Measurements from ENCODE around the gene VPS13C.
A peak's percentile ranks its signal among the peaks of the same experiment; 100 is the strongest.

Gene VPS13C

DNA sequence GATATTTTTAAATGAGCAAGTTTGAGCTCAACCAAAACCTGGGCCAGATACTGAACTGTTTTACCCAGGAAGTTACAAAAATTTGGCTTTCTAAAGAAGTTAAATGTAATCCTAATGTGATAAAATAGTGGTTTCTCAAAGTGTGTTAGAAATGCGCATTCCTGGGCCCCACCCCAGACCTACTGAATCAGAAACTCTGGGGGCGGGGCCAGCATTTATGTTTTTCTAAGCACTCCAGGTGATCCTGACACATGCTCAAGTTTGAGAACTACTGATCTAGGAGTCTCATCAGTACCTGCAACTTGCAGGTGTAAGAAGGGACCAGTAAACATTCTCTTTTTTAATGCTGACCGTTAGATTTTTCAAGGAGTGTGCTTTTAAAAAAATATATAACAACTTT is 190.6 kb downstream of the VPS13C start:
- no peak for DNase-seq (ENCODE audit: low spot score)

DNA sequence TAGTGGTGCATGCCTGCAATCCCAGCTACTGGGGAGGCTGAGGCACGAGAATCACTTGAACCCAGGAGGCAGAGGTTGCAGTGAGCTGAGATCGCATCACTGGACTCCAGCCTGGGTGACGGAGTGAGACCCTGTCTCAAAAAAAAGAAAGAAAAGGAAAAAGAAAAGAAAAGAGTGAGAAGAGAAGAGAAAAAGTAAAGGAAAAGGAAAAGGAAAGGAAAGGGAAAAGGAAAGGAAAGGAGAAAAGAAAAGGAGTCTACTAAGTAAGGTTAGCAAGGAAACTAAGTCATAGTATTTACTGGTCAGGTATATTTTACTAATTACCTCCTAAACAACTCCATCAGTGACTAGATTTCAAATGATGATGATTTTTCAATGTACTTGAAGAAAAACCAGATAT is 198.3 kb downstream of the VPS13C start:
- DNase-seq (ENCODE audit: low spot score), result no peak

DNA sequence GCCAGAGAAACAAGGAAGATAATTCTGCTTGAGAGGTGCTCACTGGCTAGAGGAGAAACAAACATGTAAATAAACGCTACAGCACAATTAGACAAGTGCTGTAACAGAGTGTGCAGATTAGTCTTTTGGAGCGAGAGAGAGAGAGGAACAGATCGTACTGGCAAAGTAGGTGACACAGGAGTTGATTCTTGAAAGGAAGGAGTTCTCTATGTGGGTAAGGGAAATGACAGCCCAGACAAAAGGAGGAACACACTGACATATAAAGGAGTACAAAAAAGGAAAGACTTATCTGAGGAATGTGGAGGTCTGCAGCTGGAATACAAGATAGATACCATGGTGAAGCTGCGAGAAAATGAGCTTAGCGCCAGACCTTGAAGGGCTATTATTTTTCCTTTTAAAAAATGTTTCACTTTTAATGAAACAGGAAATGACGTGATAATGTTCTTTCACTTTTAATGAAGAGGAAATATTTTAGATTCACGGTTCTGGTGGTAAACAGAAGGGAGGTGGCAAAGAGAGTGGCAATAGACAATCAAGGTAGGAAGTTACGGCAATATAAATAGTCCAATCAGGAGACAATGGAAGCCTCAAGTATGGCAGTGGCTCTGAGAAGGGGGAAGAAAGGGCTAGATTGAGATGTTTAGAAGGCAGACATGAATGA is 202.9 kb downstream of the VPS13C start:
- no peak for DNase-seq (ENCODE audit: low spot score)

DNA sequence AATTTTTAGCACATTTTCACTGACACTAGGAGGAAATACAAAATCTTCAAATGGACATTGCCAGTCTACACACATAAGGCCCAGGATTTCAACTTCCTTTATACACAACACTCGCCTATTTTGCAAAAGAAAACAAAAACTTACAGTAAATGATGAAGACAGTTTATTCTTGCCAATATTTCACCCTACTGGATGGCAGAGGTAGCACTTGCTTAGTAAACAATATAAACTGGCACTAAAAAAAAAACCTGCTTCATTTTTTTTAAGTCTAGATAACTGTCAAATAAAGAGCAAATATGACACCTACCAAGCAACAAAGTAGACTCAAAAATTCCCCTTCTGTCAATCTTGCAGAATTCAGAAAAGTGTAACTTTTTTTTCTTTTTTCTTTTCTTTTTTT is 204.0 kb downstream of the VPS13C start:
- DNase-seq (ENCODE audit: low spot score), result no peak

DNA sequence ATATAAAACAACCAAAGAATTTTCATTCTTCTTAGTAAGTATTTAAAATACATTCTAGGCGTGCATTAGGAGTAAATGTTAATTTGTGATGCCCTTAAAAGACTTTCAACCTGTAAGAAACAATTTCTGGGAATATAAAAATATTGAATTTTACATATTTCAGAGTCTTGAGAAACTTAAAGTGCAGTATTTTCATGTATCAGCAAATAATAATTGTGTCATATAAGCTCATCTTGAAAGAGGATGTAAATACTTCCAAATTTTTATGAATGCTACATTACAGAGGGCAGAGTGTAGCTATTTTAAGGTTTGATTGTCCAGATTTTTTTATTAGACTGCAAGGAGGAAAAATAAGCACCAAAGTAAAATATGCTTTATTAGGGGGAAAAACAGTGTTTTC is 207.1 kb downstream of the VPS13C start:
- DNase-seq (ENCODE audit: low spot score), result no peak

DNA sequence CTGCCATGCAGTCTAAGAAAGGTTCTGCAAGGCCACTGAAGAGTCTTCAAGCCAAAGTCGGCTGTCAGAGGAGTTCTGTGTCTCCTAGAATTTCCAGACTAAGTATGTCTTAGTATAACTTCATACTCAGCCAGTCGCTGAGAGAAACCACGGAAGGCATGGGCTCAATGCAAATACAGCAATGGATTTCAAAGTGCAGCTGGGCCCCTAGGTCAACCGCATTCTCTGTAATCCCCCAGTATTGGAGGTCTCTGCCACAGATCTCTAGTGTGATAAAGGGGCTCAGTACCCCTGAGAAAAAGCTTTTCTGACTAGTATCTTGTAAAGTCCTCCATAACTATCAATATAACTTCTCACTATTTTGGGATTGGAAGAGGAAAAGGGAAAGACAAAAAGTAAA is 208.3 kb downstream of the VPS13C start:
- DNase-seq (ENCODE audit: low spot score), result no peak

DNA sequence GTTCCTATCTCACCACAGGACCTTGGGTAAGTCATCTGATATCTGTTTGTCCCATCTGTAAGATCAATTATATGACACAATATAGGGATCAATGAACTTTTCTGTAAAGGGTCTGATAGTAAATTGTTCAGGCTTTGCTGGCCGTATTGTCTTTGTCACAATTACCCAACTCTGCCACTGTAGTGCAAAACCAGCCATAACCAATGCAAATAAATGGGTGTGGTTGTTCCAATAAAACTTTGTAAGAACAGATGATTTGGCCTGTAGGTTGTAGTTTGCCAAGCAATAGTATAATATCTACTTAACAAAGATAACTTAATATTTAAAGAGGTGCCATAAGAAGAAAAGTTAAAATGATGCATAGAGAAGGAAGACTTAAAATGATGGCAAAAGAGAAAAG is 210.8 kb downstream of the VPS13C start:
- DNase-seq (ENCODE audit: low spot score), result no peak

DNA sequence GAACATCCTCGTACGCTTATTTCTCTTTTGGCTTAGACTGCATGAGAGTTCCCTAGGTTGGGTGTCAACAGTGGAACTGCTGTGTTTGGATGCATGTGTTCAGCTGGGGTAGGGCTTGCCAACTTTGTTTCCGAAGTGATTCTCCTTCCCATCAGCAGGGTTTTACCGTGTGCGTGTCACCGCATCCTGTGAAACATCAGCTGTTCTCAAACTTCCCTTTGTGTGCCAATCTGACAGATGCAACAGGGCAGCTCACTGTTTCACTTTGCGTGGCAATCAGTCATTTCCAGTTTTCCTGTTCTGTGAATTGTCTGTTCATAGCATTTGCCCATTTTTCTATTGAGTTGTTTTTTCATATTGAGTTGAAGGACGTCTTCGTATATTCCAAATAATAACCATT is 218.8 kb downstream of the VPS13C start:
- no peak for DNase-seq (ENCODE audit: low spot score)

DNA sequence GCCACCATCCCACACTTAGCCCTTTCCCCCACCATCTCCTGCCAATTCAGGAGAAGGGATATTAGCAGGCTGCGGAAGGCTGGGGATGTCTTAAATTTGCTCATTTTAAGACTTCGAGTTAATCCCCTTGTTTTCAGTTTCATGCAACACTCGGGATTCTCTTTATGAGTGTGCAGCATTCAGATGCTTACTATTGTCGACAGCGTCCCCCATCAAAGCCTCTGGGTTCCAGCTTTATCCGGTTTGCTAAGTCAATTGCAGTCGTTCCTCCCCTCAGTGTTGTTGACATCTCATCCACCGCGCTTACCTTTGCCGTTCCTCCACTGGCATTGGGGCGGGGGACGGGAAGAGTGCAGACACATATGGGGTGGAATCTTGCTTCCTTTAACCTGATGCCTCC is 220.2 kb downstream of the VPS13C start:
- no peak for DNase-seq (ENCODE audit: low spot score)

DNA sequence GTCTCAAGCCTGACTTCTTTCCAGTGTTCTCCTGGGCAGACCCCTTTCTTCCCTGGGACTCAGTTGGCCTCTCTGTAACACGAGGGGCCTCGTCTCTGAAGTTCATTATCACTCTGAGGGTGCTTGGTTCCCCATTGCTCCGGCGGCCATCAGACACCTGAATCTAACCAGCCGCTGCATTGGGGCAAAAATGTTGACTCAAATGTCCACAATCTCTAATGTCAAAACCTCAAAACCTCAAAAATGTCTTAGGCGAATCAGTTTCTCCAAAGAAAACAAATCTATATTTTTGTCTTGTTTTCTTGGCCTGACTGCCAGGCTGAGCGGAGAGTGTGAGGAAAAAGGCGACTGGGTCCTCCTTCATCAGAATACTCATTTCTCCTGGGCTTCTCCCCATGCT is 220.7 kb downstream of the VPS13C start:
- DNase-seq (ENCODE audit: low spot score), result no peak

DNA sequence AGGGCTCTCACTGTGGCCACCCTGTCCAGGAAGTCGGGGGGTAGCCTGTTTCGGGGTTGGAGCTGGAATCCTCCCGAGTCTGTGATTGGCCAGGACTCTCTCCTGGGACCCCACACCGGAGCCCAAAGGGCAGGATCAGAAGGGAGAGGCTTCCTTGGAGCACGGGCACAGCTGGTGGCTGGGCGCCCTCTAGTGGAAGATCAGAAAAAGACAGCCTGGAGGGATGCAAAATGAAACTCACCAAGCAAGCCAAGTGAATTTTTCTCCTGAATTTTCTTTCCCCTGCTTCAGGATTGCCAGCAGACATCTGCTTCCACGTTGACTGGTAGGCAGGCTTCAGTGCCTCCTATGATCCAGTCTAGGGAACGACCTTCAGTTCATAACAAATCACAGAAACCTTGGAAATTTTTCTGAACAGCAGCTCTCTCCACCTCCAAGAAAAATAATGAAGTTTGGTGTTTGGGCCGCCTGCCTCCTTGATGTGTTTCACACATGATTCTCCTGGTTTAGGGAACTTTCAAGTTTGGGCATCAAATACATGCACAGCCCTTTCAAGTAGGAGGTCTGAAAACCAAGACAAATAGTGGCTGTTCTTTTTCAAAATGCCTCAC is 224.6 kb downstream of the VPS13C start:
- peak; percentile 81 for DNase-seq (ENCODE audit: low spot score)

DNA sequence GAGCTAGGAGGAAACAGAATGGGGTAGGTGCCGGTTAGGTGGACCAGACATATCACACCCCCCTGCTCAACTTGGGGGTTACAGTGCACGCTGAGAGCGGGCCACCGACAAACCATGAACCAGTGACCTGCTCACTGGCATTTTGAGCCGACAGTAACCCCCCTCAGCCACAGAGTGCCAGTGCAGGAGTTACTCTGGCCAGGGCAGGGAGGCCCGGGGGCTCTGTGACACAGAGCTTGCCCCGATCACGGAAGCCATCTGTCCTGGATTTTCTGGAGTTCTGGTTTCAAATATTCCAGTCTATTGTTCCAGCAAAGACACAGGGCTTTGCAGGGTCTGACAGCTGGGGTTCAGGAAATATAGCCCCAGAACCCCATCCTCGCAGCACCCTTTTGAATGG is 225.2 kb downstream of the VPS13C start:
- DNase-seq (ENCODE audit: low spot score), result peak; percentile 38

DNA sequence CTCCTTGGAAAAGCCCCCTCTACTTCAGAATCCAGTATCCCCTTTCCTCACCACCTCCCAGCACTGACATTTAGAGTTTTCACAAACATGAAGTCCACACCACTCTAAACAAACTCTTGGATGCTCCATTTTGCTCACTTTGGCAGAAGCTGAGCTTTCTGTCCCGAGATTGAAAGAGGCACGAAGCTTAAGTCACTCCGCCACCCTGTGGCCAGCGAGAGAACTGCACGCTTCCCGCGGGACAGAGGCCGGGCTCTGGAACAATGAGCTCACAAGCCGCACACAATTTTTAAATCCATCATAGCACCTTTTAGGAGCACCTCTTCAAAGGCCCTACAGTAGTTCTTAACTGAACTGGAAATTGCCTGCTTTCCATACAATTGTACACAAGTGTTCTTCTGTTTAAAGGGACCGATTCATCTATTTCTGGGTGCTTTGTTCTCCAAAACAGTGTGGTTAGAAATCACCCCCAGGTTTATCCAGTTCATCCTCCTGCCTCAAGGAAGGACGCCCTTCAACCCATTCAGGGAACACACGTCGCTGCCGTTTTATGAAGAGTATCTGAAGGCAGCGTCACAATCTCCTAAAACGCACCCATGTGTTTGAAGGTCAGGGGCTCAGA is 226.1 kb downstream of the VPS13C start:
- DNase-seq (ENCODE audit: low spot score), result peak; percentile 84

DNA sequence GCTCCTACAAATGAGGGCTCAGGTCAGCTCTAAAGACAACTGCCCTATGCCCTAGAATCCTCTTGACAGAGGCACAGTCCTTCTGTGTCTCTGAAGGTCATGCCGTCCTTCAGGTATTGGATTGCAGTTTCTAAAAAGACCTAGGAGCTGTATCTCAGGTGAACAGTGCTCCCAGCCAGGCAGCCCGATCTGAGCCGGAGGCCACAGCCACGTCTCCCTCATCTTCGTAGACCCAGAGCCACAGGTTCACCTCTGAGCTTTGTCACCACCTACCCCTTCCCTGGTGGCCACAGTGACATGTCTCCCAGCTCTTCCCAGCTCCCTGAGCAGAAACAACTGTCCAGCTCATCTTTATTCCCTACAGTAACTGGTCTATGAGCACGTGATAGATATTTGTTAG is 228.0 kb downstream of the VPS13C start:
- no peak for DNase-seq (ENCODE audit: low spot score)

DNA sequence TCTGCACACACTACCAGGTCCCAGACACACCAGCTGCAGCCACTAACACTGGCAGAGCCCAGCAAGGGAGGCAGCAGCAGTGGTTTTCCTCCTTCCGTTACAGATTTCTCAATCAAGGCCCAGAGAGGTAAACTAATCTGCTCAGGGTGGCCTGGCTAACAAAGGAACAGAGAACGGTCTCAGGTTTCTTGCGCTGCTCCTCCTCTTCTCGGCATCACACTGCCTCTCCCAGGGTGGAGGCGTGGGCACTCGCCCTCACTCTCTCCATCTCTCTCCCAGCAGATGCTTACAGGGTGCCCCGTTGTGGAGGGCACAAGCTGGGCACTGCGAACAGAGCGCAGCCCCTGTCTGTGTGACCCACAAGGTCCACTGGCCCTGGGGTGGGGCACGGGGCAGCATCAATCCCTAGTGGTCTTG is 228.7 kb downstream of the VPS13C start:
- peak; percentile 49 for DNase-seq (ENCODE audit: low spot score)

DNA sequence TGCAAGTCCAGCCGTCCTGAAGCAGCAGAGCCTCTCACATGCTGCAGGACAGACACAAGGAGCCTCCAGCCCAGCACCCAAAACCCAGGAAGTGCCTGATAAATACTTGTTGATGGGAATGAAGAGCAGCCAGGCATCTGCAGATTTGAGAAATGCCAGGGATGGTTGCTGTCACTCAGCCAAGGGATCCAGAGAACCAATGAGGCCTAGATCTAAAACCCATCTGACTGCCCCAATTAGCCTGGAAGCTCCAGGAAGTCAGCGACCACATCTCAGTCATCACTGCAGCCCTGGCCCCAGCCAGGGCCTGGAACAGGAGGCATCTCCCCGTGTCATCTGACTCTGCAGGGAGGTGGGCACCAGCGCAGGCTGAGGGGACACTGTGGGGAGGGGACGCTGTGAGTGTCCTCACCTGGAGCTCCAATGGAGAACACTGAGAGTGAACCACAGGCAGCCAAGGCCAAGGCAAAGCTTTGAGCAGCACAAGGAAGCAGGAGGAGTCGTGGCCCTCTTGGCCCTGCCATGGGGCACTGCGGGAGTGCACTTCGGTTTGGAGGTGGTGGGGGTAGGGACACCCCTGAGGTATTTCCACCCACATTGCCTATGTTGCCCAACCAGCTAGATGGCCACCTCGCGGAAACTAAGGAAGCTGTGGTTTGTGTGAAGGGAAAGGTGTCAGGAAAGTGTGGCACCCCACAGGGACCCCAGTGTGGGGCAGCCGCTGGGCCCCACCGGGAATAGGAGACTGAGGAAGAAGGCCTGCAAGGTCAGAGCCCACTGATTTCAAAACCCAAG is 229.5 kb downstream of the VPS13C start:
- DNase-seq (ENCODE audit: low spot score), result peak; percentile 73

DNA sequence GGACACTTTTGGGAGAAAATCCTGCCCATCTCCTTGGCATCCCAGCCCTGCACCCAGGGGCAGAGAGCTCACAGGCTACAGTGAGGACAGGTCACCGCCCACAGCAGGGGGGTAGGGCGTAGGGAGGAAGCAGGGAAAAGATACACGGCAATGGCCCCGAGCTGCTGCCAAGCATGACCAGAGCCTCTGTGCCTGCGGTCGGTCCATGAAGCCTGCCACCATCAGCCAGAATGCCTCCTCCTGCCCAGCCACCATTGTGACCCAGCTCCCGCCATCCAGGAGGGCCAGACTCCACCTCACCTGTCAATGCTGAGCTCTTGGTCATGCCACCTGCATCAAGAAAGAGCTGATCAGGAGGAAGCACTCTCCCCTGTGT is 230.7 kb downstream of the VPS13C start:
- DNase-seq (ENCODE audit: low spot score), result no peak

DNA sequence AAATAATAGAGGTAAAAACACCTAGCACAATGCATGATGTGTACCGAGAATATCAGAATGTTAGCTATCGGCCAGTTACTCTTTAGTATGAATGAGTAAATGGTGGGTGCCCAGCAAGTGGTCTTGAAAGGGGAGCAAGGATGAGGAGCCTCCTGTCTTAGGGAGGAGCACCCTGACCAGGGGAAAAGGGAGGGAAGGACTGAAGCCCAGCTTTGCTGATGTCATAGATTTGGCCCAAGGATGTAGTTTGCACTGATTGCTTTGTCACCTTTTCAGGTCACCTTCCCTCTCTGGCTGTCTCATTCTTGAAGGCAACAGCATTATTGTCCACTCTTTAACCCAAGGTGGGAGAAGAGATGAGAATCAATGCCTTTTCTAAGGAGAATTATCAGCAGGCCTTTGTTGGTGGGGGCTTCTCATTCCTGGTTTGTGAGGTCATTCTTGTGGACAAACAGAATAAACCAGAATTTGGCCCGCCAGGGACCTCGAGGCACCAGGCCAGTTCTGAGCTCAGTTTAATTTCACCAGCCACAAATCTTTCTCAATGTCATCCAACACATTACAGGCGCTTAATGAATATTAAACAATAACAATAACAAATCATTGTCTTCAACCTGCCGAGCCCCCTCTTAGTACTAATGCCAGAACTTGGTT is 231.3 kb downstream of the VPS13C start:
- no peak for DNase-seq (ENCODE audit: low spot score)

DNA sequence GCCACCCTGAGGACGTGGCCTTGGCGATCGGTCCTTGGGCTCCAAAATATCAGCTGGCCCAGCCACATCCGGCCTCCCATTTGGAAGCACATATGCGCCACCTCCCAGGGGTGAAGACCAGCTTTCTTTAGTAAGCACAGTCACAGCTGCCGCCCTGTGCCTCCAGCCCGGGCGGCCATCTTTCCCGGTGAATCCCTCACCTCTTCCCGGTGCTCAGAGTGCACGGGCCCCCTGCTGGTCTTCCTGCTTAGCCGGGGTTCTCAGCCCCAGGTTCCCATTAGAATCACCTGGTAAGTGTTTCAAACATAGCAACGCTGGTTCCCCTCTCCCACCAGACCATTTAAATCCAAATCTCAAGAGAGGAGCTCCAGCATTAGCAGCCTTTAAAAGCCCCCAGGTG is 232.2 kb downstream of the VPS13C start:
- no peak for DNase-seq (ENCODE audit: low spot score)

DNA sequence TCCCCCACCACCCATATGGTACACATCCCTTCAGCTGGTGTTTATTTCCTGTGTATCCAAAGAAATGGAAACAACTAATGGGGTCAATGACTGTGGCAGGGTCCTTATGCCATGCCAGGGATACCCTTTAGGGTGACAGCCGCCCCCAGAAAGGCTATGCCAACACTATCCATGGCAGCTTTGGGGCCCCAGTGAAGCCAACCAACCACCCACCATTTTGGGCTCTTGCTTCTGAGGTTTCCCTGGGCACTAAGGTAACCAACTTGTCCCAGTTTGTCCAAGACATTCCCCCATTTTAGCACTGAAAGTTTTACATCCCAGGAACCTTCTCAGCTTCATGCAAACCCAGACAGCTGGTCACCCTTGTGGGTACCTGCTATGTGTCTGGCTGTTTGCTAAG is 233.1 kb downstream of the VPS13C start:
- no peak for DNase-seq (ENCODE audit: low spot score)

DNA sequence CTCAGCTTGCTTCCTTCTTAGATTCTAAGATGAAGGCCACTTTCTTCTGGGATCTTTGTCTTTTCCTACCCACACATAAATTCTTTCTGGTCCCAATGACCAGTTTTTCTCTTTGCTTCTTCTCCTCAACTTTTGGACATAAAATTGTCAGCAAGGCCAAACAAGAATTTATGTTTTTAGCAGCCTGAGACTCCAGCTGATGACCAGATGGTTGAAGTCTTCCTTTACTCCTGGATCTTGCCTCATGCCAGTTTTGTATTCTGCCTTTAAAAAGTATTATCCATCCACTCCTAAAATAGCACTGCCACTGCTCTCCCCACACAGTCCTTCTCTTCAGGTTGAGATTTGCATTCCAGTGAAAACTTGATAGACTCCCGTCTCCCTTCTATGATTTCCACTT is 236.0 kb downstream of the VPS13C start:
- no peak for DNase-seq (ENCODE audit: low spot score)

DNA sequence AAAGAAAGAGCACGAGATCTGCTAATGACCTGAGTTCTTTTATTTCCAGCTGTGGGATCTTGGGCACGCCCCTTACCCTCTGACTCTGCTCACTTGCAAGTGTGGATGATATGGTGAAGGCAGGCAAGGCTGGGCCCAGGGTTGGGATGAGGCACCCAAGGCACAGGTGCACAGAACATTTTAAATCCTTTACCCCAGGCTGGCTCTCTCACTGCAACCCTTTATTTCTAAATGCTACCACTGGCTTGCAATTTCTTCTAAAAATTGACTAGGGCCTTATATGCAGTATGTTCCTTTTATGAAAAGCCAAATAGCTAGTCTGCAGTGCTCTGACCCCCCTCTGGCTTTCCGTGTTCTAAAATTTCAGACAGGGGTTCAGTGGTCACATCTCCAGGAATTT is 237.7 kb downstream of the VPS13C start:
- DNase-seq (ENCODE audit: low spot score), result no peak

Data from SK-N-DZ (cell line).